ENCODE data around the gene SNAP47.

Gene SNAP47

GRCh38 chr1:227793079-227793947, 58.1 kb downstream of the SNAP47 start:
- H3K4me3 ChIP-seq (ENCODE audit: low read depth, low read length) = no peak overlapping the region
- DNase-seq (ENCODE audit: low read depth) = no peak
- TF ChIP-seq, protein P1, sequence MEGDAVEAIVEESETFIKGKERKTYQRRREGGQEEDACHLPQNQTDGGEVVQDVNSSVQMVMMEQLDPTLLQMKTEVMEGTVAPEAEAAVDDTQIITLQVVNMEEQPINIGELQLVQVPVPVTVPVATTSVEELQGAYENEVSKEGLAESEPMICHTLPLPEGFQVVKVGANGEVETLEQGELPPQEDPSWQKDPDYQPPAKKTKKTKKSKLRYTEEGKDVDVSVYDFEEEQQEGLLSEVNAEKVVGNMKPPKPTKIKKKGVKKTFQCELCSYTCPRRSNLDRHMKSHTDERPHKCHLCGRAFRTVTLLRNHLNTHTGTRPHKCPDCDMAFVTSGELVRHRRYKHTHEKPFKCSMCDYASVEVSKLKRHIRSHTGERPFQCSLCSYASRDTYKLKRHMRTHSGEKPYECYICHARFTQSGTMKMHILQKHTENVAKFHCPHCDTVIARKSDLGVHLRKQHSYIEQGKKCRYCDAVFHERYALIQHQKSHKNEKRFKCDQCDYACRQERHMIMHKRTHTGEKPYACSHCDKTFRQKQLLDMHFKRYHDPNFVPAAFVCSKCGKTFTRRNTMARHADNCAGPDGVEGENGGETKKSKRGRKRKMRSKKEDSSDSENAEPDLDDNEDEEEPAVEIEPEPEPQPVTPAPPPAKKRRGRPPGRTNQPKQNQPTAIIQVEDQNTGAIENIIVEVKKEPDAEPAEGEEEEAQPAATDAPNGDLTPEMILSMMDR (IDR thresholded peaks at IDR 0.05; ENCODE audit: insufficient read depth, low read depth, low read length, missing control alignments) = no peak

GRCh38 chr1:227793948-227794816, 58.9 kb downstream of the SNAP47 start:
- no peak overlapping the region for H3K4me3 ChIP-seq (ENCODE audit: low read depth, low read length)
- TF ChIP-seq, protein P1 (IDR thresholded peaks at IDR 0.05; ENCODE audit: insufficient read depth, low read depth, low read length, missing control alignments) = no peak
- no peak for DNase-seq (ENCODE audit: low read depth)

DNA sequence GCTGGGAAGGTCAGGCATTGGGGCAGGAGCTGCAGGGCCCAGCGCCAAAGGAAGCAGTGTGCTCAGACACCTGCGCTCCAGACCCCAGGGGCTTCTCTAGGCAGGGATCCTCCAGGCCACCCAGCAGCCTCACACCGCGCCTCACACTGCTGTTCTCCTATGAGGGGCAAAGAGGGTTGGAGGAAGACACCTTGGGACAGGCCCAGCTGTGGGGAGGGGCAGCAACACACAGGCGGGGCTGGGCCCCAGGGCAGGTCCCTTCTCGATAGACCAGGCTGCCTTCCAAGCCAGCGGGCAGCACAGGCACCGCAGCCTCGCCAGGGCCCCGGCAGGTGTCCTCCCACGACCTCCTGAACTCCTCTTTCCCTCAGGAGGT, 59.6 kb downstream of the SNAP47 start:
- no peak for DNase-seq (ENCODE audit: low read depth)
- no peak overlapping the region for H3K4me3 ChIP-seq (ENCODE audit: low read depth, low read length)
- TF ChIP-seq, protein P1 (IDR thresholded peaks at IDR 0.05; ENCODE audit: insufficient read depth, low read depth, low read length, missing control alignments) = no peak

DNA sequence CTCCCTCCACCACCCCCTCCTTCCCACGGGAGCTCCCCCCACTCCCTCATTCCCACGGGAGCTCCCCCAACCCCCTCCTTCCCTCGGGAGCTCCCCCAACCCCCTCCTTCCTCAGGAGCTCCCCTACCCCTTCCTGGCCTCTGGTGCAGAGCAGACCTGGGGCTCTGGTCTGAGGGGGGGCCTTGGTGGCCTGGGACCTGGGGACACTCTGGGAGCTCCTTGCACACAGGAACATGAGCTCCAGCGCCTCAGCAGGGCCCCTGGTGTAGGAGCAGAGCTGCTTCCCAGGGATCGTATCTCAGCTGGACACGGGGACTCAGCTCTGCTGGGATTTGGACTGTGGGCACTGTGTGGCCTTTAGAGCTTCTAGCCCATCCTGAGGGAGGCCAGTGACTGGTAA, 60.5 kb downstream of the SNAP47 start:
- TF ChIP-seq, protein P1 (IDR thresholded peaks at IDR 0.05; ENCODE audit: insufficient read depth, low read depth, low read length, missing control alignments) = no peak
- H3K4me3 ChIP-seq (ENCODE audit: low read depth, low read length) = no peak overlapping the region
- no peak for DNase-seq (ENCODE audit: low read depth)

DNA sequence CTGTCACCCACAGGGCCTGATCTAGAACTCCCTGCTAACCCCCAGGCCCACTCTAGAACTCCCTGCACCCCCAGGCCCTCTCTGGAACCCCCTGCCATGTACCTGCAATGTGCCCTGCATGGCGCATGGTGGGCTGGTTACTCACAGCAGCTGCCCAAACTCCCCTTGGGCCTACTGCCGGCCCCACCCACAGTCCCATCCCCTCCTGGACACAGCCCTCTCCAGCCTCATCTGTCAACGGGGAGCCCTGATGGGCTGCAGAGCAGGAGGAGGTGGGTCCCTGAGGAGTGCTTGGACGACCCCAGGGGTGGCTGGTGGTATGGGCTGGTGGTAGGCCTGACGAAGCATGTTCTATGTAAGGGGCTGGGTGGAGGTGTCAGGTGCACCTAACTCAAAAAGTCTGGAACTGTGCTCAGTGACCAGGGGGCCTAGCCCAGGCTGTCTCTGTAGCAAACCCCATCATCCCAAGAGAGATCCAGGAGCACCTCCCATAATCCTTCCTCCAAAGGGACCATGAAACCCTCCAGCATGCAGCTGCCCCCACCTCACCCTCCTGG, 61.2 kb downstream of the SNAP47 start:
- DNase-seq (ENCODE audit: low read depth) = no peak
- no peak overlapping the region for H3K4me3 ChIP-seq (ENCODE audit: low read depth, low read length)
- TF ChIP-seq, protein P1 (IDR thresholded peaks at IDR 0.05; ENCODE audit: insufficient read depth, low read depth, low read length, missing control alignments) = no peak

DNA sequence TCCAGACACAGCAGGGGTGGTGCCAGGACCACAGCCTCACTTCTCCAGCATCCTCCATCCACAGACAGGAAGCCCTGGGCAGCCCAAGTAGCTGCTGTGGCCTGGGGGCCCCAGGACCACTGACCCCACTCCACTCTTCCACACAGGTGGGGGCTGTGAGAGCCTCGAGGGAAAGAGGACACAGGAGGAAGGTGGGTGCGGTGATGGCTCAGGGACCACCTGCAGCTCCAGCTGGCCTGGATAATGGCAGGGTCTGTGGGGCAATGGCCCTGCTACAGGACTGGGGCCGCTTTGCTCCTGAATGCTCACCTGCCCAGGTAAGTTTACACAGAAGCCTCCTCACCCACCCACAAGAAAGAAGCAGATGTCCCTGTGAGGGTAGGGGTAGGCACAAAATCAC, 61.9 kb downstream of the SNAP47 start:
- TF ChIP-seq, protein P1 (IDR thresholded peaks at IDR 0.05; ENCODE audit: insufficient read depth, low read depth, low read length, missing control alignments) = no peak
- no peak for DNase-seq (ENCODE audit: low read depth)
- no peak overlapping the region for H3K4me3 ChIP-seq (ENCODE audit: low read depth, low read length)
